ENCODE results near the gene MND1. TPM values are rescaled to one million over a fixed set of nuclear protein-coding genes. Genes with fewer than 3 reads are reported as not detected.

MND1 gene
- total and polyA plus RNA-seq, 2 donors (not counting 3 experiments of a cell fraction or from before 2014, with no cell fraction given) = 0.66 to 7.7 TPM

- Histone ChIP-seq H3K27me3 (ENCODE audit: control insufficient read depth in 2 of 2, insufficient read depth in 2 of 2, low read length in 2 of 2) (no peaks in the 10 kb centered on the region), H3K4me1 (ENCODE audit: control insufficient read depth, extremely low read depth, insufficient read depth, low read length) (no peaks in the 10 kb centered on the region), H3K9me1 (replicated peaks; ENCODE audit: control insufficient read depth, extremely low read depth, insufficient read depth, low read length) (no peaks in the 10 kb centered on the region), H3K36me3 (ENCODE audit: control insufficient read depth in 2 of 2, extremely low read depth in 1 of 2, insufficient read depth in 2 of 2, low read length in 2 of 2) (no peaks in the 10 kb centered on the region), H3K4me3 (replicated peaks in 1 of 3; ENCODE audit: insufficient read depth in 1 of 3, low read depth in 1 of 3, low read length in 3 of 3) (no peak overlapping the region), H3K79me2 (ENCODE audit: control insufficient read depth, insufficient read depth, low read length) (no peaks in the 10 kb centered on the region), H4K20me1 (replicated peaks; ENCODE audit: control insufficient read depth, extremely low read depth, insufficient read depth, low read length) (no peaks in the 10 kb centered on the region), H3K4me2 (ENCODE audit: insufficient read depth, low read length) (no peak overlapping the region), H3K27ac (ENCODE audit: insufficient read depth, low read depth, low read length) (no peak overlapping the region), H3K9me3 (replicated peaks; ENCODE audit: control insufficient read depth, insufficient read depth, low read length) (no peaks in the 10 kb centered on the region), H3K9ac (replicated peaks; ENCODE audit: extremely low read depth, insufficient read depth, low read length) (no peak overlapping the region), H2AFZ (ENCODE audit: low read depth, low read length) (no peak overlapping the region)
- TF ChIP-seq POLR2A (IDR thresholded peaks at IDR 0.05; ENCODE audit: low read depth, low read length) (no peak), EZH2 (IDR thresholded peaks at IDR 0.05; ENCODE audit: borderline replicate concordance, low read depth, low read length, severe bottlenecking) (no peak), POLR2AphosphoS5 (IDR thresholded peaks at IDR 0.05; ENCODE audit: insufficient read depth, low read depth, low read length) (no peak), CTCF (IDR thresholded peaks at IDR 0.05; ENCODE audit: extremely low read depth in 1 of 2, insufficient read depth in 1 of 2, low read depth in 1 of 2, low read length in 2 of 2) (no peak), MYC (IDR thresholded peaks at IDR 0.05; ENCODE audit: low read depth, low read length) (no peak), FOS (IDR thresholded peaks at IDR 0.05; ENCODE audit: borderline replicate concordance, insufficient read depth, low read length) (no peak), JUN (IDR thresholded peaks at IDR 0.05; ENCODE audit: borderline replicate concordance, insufficient read depth, insufficient read length, low read depth) (no peak), MAX (IDR thresholded peaks at IDR 0.05; ENCODE audit: insufficient read depth, insufficient read length) (no peak), GATA2 (IDR thresholded peaks at IDR 0.05; ENCODE audit: insufficient read depth, insufficient read length, low read depth, low read length) (no peak)
- intact Hi-C loops (cut with micrococcal nuclease) = no loop called here
- dilution Hi-C loops (cut with MboI; ENCODE audit: extremely low pct_ligation_motif_present, low sequenced_read_pairs) = no loop called here
- no TSS peak for BruUV-seq (replicated peaks)
- ChIA-PET CTCF (no interaction called here), POLR2A (no interaction called here)
- DNase-seq (ENCODE audit: low read depth, low spot score) (no peak), FAIRE-seq (no peak)
Observed at GRCh38 chr4:153369021-153369420, 24.5 kb downstream of the MND1 start.

Measured in endothelial cell of umbilical vein (primary cell).